ENCODE measurements around the gene EIF6. TPM values are rescaled to one million over a fixed set of nuclear protein-coding genes. Genes with fewer than 3 reads are reported as not detected.

The EIF6 gene
- total and polyA plus RNA-seq, 2 of the 8 experiments (the other 6 are each of a cell fraction or from before 2014, with no cell fraction given): 184 to 319 TPM

DNA sequence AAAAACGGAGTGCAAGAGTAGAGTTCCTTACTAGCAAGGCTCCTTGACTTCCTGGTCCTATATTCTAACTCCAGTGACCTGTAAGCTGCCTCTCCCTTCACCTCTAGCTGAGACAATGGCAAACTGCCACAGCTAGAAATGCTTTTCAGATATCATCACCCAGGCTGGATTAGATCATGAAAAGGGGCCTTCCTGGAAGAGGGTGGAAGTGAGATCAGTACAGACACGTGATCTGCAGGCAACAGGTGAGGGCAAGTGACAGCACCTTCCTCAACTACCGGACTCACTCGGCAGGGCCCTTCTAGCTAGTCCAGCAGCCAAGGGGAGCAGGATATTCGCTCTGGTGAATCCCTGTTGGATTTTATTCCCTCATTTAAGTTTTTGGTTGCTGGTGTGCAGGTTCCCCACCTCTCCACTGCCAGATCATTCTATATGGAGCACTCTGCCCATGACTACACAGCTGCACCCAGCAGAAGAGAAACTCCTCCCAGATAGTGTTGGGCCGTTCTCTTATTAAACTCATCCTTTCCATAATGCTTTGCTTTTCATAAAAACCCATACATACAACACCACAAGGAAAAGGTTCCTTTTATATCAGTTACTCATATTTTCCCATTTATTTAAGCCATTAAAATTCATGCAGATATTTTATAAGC lies 34.1 kb upstream of the EIF6 start:
- no peak overlapping the region for H3K27ac ChIP-seq (ENCODE audit: low read depth, low read length)
- no peak overlapping the region for H2BK20ac ChIP-seq (ENCODE audit: low read length)
- ChIA-PET POLR2A (ENCODE audit: partially characterized antibody) (interaction anchor here (1.3 kb wide), 1 partner anchor 11 kb away, joined by 5 read pairs; no protein-coding TSS in a partner anchor), CTCF (ENCODE audit: partially characterized antibody) (interaction anchor here (1.0 to 7.3 kb wide), 4 partner anchors 11 to 26 kb away, joined by 4 to 106 read pairs (median 16); no protein-coding TSS in a partner anchor)
- no peaks in the 10 kb centered on the region for H3K23me2 ChIP-seq (ENCODE audit: low read depth, low read length)
- H3K14ac ChIP-seq (ENCODE audit: insufficient read length): no peak overlapping the region
- H4K8ac ChIP-seq (ENCODE audit: extremely low read depth, insufficient read depth, low read length): no peak overlapping the region
- H4K5ac ChIP-seq (ENCODE audit: insufficient read length, low read depth, low read length): no peak overlapping the region
- H3K9ac ChIP-seq (replicated peaks in 1 of 4; ENCODE audit: extremely low read depth in 1 of 4, low read depth in 3 of 4, low read length in 3 of 4): no peak overlapping the region
- H2BK5ac ChIP-seq (ENCODE audit: low read depth, low read length): no peak overlapping the region
- no peak overlapping the region for H2AFZ ChIP-seq (ENCODE audit: low read length)
- WGBS, 2 experiments (ENCODE audit: extremely low coverage in 1 of 2, insufficient coverage in 1 of 2, insufficient read length in 1 of 2, insufficient replicate concordance in 2 of 2, low coverage in 1 of 2, low lambda C conversion rate in 2 of 2, missing lambda C conversion rate in 1 of 2): 86% methylated on average over 6 of the region's 6 CpGs; no CpG with 5 or more reads in 1 of the 2 experiments
- peaks cover 3 to 9% (median 3%) of the 10 kb centered on the region in 4 experiments; a peak in 6 of 7 replicates for H3K4me1 ChIP-seq (replicated peaks in 1 of 4; ENCODE audit: control insufficient read depth in 3 of 4, insufficient read depth in 4 of 4, low read length in 3 of 4)
- no peak overlapping the region for H3K4me3 ChIP-seq (ENCODE audit: extremely low read depth in 1 of 4, insufficient read depth in 2 of 4, low read depth in 3 of 4, low read length in 4 of 4)
- no peak overlapping the region for H3K23ac ChIP-seq (ENCODE audit: insufficient read length)
- no peak overlapping the region for H4K91ac ChIP-seq (replicated peaks; ENCODE audit: insufficient read length, low read length)
- DNase-seq (ENCODE audit: low read depth in 1 of 2, low spot score in 2 of 2) (no peak), FAIRE-seq (no peak)
- no peaks in the 10 kb centered on the region; the same call in 1 of the 2 replicates for H3K79me1 ChIP-seq (ENCODE audit: low read depth, low read length)
- H3K36me3 ChIP-seq (ENCODE audit: control insufficient read depth in 2 of 4, insufficient read depth in 4 of 4, low read length in 3 of 4): peaks cover 0 to 4% (median 0%) of the 10 kb centered on the region in 4 experiments; a peak in 1 of 8 replicates
- peaks cover 1% of the 10 kb centered on the region in 2 experiments for H4K20me1 ChIP-seq (replicated peaks in 1 of 2; ENCODE audit: control insufficient read depth in 1 of 2, insufficient read depth in 2 of 2, low read length in 2 of 2)
- H2BK15ac ChIP-seq (ENCODE audit: low read length): no peak overlapping the region
- no peak overlapping the region for H3K56ac ChIP-seq (replicated peaks; ENCODE audit: insufficient read length, low read depth, low read length)
- no peak overlapping the region for H3K4ac ChIP-seq (replicated peaks; ENCODE audit: insufficient read length, low read depth, low read length)
- H3K9me3 ChIP-seq (ENCODE audit: insufficient read depth in 2 of 2, low read depth in 1 of 2, low read length in 1 of 2): no peaks in the 10 kb centered on the region
- H2BK12ac ChIP-seq (ENCODE audit: low read depth, low read length): no peak overlapping the region
- no peaks in the 10 kb centered on the region for H3K79me2 ChIP-seq (ENCODE audit: control insufficient read depth in 1 of 2, insufficient read depth in 2 of 2, low read length in 2 of 2)
- no peak overlapping the region for H2AK5ac ChIP-seq (ENCODE audit: low read depth, low read length)
- H3K18ac ChIP-seq (ENCODE audit: extremely low read depth, low read length): no peak overlapping the region
- no peak overlapping the region for H3K4me2 ChIP-seq (ENCODE audit: insufficient read depth in 1 of 2, low read depth in 2 of 2, low read length in 2 of 2)
- H3K27me3 ChIP-seq (replicated peaks in 1 of 4; ENCODE audit: control insufficient read depth in 3 of 4, extremely low read depth in 1 of 4, insufficient read depth in 3 of 4, low read length in 3 of 4): no peaks in the 10 kb centered on the region; a peak in 2 of 7 replicates
- H2BK120ac ChIP-seq (replicated peaks; ENCODE audit: low read depth, low read length): no peak overlapping the region
- TF ChIP-seq BACH1 (IDR thresholded peaks at IDR 0.05; ENCODE audit: low read length): no peak
- no peak for TF ChIP-seq SUZ12 (IDR thresholded peaks at IDR 0.05; ENCODE audit: low read length)
- no peak for TF ChIP-seq KDM4A (IDR thresholded peaks at IDR 0.05; ENCODE audit: low read depth, low read length, severe bottlenecking)
- TF ChIP-seq RAD21 (IDR thresholded peaks at IDR 0.05 in 1 of 2, conservative IDR thresholded peaks at IDR 0.05 in 1 of 2; ENCODE audit: low read depth in 2 of 2, low read length in 2 of 2): no peak
- no peak for TF ChIP-seq SP2 (IDR thresholded peaks at IDR 0.05; ENCODE audit: low read length)
- TF ChIP-seq CTBP2 (IDR thresholded peaks at IDR 0.05; ENCODE audit: borderline replicate concordance, insufficient read depth, insufficient read length, low read length): no peak
- TF ChIP-seq, protein P1, sequence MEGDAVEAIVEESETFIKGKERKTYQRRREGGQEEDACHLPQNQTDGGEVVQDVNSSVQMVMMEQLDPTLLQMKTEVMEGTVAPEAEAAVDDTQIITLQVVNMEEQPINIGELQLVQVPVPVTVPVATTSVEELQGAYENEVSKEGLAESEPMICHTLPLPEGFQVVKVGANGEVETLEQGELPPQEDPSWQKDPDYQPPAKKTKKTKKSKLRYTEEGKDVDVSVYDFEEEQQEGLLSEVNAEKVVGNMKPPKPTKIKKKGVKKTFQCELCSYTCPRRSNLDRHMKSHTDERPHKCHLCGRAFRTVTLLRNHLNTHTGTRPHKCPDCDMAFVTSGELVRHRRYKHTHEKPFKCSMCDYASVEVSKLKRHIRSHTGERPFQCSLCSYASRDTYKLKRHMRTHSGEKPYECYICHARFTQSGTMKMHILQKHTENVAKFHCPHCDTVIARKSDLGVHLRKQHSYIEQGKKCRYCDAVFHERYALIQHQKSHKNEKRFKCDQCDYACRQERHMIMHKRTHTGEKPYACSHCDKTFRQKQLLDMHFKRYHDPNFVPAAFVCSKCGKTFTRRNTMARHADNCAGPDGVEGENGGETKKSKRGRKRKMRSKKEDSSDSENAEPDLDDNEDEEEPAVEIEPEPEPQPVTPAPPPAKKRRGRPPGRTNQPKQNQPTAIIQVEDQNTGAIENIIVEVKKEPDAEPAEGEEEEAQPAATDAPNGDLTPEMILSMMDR (IDR thresholded peaks at IDR 0.05; ENCODE audit: control extremely low read depth in 1 of 3, insufficient read depth in 1 of 3, low read depth in 1 of 3, low read length in 3 of 3): no peak
- TF ChIP-seq JUND (IDR thresholded peaks at IDR 0.05; ENCODE audit: low read length): no peak
- no peak for TF ChIP-seq YY1 (IDR thresholded peaks at IDR 0.05; ENCODE audit: low read depth, low read length)
- TF ChIP-seq SIRT6 (IDR thresholded peaks at IDR 0.05; ENCODE audit: low read length): no peak

Data from H1 (cell line).